ENCODE results near the gene SLC34A1. TPM values are rescaled to one million over a fixed set of nuclear protein-coding genes. Genes with fewer than 3 reads are reported as not detected.

SLC34A1 gene
- total and polyA plus RNA-seq, 2 of the 13 experiments (the other 11 are each of a cell fraction or from before 2014, with no cell fraction given) = 0.03 to 0.20 TPM

GRCh38 chr5:177446200-177447065 lies 62.2 kb downstream of the SLC34A1 start, which contains the start of gene PRR7 (continued):
- no peak for TF ChIP-seq HIC2 (CRISPR knock-in tag; IDR thresholded peaks at IDR 0.05; ENCODE audit: low read depth)
- no peak for TF ChIP-seq MAFF (IDR thresholded peaks at IDR 0.05; ENCODE audit: low read depth, low read length)
- TF ChIP-seq ZBTB14 (CRISPR knock-in tag; IDR thresholded peaks at IDR 0.05) = peak; percentile 92
- no peak for TF ChIP-seq SP5 (CRISPR knock-in tag; IDR thresholded peaks at IDR 0.05; ENCODE audit: borderline replicate concordance, low read depth)
- no peak for TF ChIP-seq MTA1 (CRISPR knock-in tag; IDR thresholded peaks at IDR 0.05; ENCODE audit: borderline replicate concordance)
- TF ChIP-seq AGO2 (optimal IDR thresholded peaks at IDR 0.05; ENCODE audit: low read depth, low read length) = peak; percentile 90
- no peak for TF ChIP-seq NFYB (CRISPR knock-in tag; IDR thresholded peaks at IDR 0.05)
- no peak for TF ChIP-seq RNF2 (conservative IDR thresholded peaks at IDR 0.05; ENCODE audit: low read depth)
- TF ChIP-seq ARNT2 (CRISPR knock-in tag; IDR thresholded peaks at IDR 0.05; ENCODE audit: low read depth) = peak; percentile 81; the same call in 1 of the 2 replicates
- no peak for TF ChIP-seq ZNF83 (CRISPR knock-in tag; IDR thresholded peaks at IDR 0.05; ENCODE audit: borderline replicate concordance)
- TF ChIP-seq ZNF879 (CRISPR knock-in tag; IDR thresholded peaks at IDR 0.05) = 0 out of 2 replicates have a peak, but pooled peaks have one; percentile 1
- TF ChIP-seq ISL2 (CRISPR knock-in tag; IDR thresholded peaks at IDR 0.05) = no peak
